Activated CD4-positive, alpha-beta T cell treated with anti-CD3 and anti-CD28 coated beads, Interleukin-2, amount 10 ng/mL, durations not matched to agents 7 days and 5 days (primary cell): ENCODE data around the gene TPRG1. TPM values are rescaled to one million over a fixed set of nuclear protein-coding genes. Genes with fewer than 3 reads are reported as not detected.

ENCODE experiments used
- CTCF ChIA-PET: fragments of 350-600 bp; sonication (Branson Sonifier 250); formaldehyde crosslinking; loops from one replicate; lab custom pipeline; 2021; ENCODE audit warnings: antibody characterized with exemption; lab: Charles Lee
- POLR2A ChIA-PET: fragments of 350-600 bp; sonication (Branson Sonifier 250); formaldehyde crosslinking; loops from one replicate; lab custom pipeline; 2021; ENCODE audit warnings: antibody characterized with exemption; lab: Charles Lee
- DNase-seq: peaks from one replicate; pipeline ENCODE4 v3.0.0-alpha.2; 2020
- H3K27ac Mint-ChIP-seq: one replicate; pipeline ENCODE4 v1.8.0; 2021; ENCODE audit warnings: mild to moderate bottlenecking, moderate library complexity, mixed read lengths
- H3K27me3 Mint-ChIP-seq: one replicate; pipeline ENCODE4 v1.8.0; 2021; ENCODE audit warnings: mixed read lengths
- H3K36me3 Mint-ChIP-seq: one replicate; pipeline ENCODE4 v1.8.0; 2021; ENCODE audit warnings: low read depth, mixed read lengths
- H3K4me1 Mint-ChIP-seq: one replicate; pipeline ENCODE4 v1.8.0; 2021; ENCODE audit warnings: mixed read lengths
- H3K4me3 Mint-ChIP-seq: one replicate; pipeline ENCODE4 v1.8.0; 2021; ENCODE audit warnings: mild to moderate bottlenecking, moderate library complexity, mixed read lengths
- H3K9me3 Mint-ChIP-seq: one replicate; pipeline ENCODE4 v1.8.0; 2021; ENCODE audit warnings: mixed read lengths
- total RNA-seq, 2 experiments: library from RNA; stranded (reverse); gene quantifications; one replicate each; pipeline ENCODE4 v1.2.3, GENCODE V29; 2021

TPRG1 gene
- total RNA-seq, 2 experiments from 2014 or later, result 1.2 to 1.7 TPM

DNA sequence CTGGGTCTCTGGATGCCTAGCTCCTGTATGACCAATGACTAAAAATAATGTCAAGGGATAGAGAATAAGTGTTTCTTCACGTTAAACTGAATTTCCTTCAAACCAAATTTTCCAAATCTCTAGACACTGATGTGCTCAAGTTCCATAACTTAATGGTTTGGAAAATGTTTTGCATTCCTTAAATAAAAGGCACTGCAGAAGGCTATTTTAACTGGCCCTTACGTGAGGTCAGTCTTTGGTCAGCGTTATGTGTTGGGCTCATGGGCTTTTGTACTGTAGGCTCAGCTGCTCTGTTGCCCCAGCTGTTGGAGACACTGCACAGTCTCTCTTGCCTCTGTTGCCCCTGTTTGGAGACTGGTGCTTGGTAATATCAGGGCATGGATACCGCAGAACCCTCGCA is 188.5 kb downstream of the TPRG1 start:
- H3K27ac Mint-ChIP-seq, result no peak overlapping the region
- ChIA-PET POLR2A (no interaction called here), CTCF (no interaction called here)
- peaks cover 4% of the 10 kb centered on the region for H3K9me3 Mint-ChIP-seq
- H3K4me1 Mint-ChIP-seq, result peaks cover 20% of the 10 kb centered on the region
- DNase-seq, result no peak
- H3K27me3 Mint-ChIP-seq, result no peaks in the 10 kb centered on the region
- peaks cover 6% of the 10 kb centered on the region for H3K36me3 Mint-ChIP-seq
- H3K4me3 Mint-ChIP-seq, result no peak overlapping the region

- no peak overlapping the region for H3K27ac Mint-ChIP-seq
- no peak overlapping the region for H3K4me3 Mint-ChIP-seq
- CTCF ChIA-PET, result no interaction called here
These were observed 189.5 kb downstream of the TPRG1 start for GRCh38 chr3:189361103-189361835.

GRCh38 chr3:189363590-189364255 is 192.0 kb downstream of the TPRG1 start:
- Mint-ChIP-seq H3K9me3 (peaks cover 4% of the 10 kb centered on the region), H3K4me3 (no peak overlapping the region), H3K36me3 (peaks cover 2% of the 10 kb centered on the region), H3K27me3 (no peaks in the 10 kb centered on the region), H3K4me1 (peaks cover 12% of the 10 kb centered on the region), H3K27ac (no peak overlapping the region)
- no peak for DNase-seq
- ChIA-PET POLR2A (no interaction called here), CTCF (interaction anchor here (0.8 to 1.1 kb wide), 2 partner anchors 9 to 10 kb away, joined by 3 read pairs; no protein-coding TSS in a partner anchor)

More at GRCh38 chr3:189361103-189361835, 189.5 kb downstream of the TPRG1 start:
- peaks cover 12% of the 10 kb centered on the region for H3K4me1 Mint-ChIP-seq
- DNase-seq, result no peak
- H3K9me3 Mint-ChIP-seq, result peaks cover 4% of the 10 kb centered on the region
- no peaks in the 10 kb centered on the region for H3K27me3 Mint-ChIP-seq
- POLR2A ChIA-PET, result no interaction called here
- H3K36me3 Mint-ChIP-seq, result peaks cover 6% of the 10 kb centered on the region

DNA sequence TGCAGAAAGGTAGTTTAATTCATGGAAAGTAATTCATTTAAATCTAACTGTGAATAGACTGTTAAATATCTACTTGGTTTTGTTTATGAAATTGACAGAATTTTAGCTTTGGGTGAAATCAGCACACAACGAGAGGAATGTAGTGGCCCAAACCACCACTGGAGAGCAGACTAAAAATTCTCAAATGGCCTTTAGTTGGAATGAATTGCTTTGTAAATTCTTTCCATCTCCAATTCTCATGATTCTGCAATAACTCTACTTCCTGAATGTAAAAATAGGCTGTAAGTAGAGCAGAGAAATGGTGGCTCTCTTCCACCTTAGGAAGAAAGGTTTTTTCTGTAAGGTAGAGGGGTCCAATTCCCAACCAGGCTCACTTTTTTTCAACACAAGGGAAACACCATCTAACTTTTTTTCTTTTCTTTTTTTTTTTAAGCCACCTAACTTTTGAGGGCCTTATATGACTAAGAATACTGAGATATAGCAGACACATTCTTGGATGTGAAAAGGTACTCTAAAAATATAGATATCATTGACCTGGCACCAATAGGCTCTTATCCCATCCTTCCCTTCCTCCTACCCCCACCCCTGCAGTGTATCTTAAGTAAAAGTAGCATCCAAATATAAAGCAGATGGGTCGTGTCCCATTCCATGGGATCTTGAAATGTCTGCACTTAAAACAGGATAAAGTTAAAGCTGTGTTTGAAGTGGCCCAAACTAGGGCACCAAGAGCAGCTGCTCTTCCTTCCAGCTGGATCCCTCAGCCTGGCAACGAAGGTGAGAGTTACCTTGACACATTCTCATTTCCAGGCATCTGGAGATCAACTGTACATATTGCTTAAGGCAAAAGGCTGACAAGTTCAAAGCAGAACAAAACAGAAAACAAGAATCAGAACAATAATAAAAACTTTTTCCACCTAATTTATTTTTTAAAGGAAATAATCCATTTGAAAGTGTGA is 194.1 kb downstream of the TPRG1 start:
- no peak for DNase-seq
- peaks cover 16% of the 10 kb centered on the region for H3K4me1 Mint-ChIP-seq
- POLR2A ChIA-PET, result no interaction called here
- H3K4me3 Mint-ChIP-seq, result no peak overlapping the region
- peaks cover 6% of the 10 kb centered on the region for H3K9me3 Mint-ChIP-seq
- peaks cover 6% of the 10 kb centered on the region for H3K36me3 Mint-ChIP-seq
- H3K27ac Mint-ChIP-seq, result no peak overlapping the region
- no peaks in the 10 kb centered on the region for H3K27me3 Mint-ChIP-seq
- CTCF ChIA-PET, result interaction anchor here (0.8 kb wide), 1 partner anchor 91 kb away, joined by 3 read pairs; no protein-coding TSS in a partner anchor

DNA sequence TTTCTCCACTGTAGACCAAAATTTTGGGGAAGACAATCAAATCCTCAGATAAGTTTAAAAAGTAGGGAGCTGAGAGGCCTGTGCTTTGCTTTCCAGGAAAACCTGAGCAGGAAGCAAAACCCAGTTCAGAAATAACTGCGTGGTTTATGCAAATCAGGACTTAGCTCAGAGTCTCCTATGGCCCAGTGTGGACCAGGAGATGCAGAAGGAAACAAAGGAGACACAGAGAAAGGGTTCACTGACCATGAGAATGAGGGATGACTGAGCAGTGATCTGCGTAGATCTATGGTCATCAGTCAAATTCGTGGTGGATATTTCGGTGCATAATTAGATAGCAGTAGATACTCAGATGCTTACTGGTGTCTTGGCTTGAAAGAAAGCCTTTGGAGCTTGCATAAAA is 196.6 kb downstream of the TPRG1 start:
- Mint-ChIP-seq H3K36me3 (peaks cover 6% of the 10 kb centered on the region), H3K4me3 (no peak overlapping the region), H3K4me1 (peaks cover 11% of the 10 kb centered on the region), H3K27ac (no peak overlapping the region), H3K27me3 (no peaks in the 10 kb centered on the region), H3K9me3 (peaks cover 2% of the 10 kb centered on the region)
- no peak for DNase-seq
- ChIA-PET CTCF (interaction anchor here (1.1 kb wide), 1 partner anchor 13 kb away, joined by 3 read pairs; no protein-coding TSS in a partner anchor), POLR2A (no interaction called here)

DNA sequence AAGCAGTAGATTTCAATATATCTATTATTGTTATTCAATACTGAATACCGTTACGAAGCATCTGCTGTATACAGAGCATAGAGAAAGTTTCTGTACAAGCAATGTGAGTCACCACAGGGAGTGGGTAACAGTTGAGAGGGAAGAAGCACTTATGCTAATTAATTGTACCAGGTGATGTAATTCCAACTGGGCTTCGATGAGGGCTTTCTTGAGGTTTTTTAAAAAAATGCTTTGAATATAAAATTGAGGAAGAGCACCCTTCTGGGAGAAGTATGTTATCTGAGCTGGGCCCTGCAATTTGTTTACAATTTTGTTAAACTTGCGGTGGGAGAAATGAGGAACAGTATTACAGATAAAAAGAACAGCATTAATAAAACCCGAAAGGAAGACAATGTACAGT is 197.9 kb downstream of the TPRG1 start:
- POLR2A ChIA-PET, result no interaction called here
- Mint-ChIP-seq H3K27ac (no peak overlapping the region), H3K36me3 (peaks cover 6% of the 10 kb centered on the region), H3K9me3 (peaks cover 2% of the 10 kb centered on the region), H3K27me3 (no peaks in the 10 kb centered on the region), H3K4me3 (no peak overlapping the region), H3K4me1 (peaks cover 11% of the 10 kb centered on the region)
- CTCF ChIA-PET, result no interaction called here
- no peak for DNase-seq

- Mint-ChIP-seq H3K27ac (no peak overlapping the region), H3K27me3 (no peaks in the 10 kb centered on the region), H3K4me3 (no peak overlapping the region), H3K4me1 (peaks cover 11% of the 10 kb centered on the region), H3K36me3 (peaks cover 6% of the 10 kb centered on the region), H3K9me3 (peaks cover 3% of the 10 kb centered on the region)
- ChIA-PET CTCF (interaction anchor here (1.1 kb wide), 1 partner anchor 9 kb away, joined by 3 read pairs; no protein-coding TSS in a partner anchor), POLR2A (interaction anchor here (1.2 kb wide), 1 partner anchor 99 kb away, joined by 6 read pairs; no protein-coding TSS in a partner anchor)
- no peak for DNase-seq
These were observed 200.5 kb downstream of the TPRG1 start for GRCh38 chr3:189372243-189372642.
